Activated naive CD4-positive, alpha-beta T cell treated with anti-CD3 and anti-CD28 coated beads, Interleukin-2, amount 50 U/mL, for 24 hours (primary cell): Measurements from ENCODE around the gene R3HDM2.

Source experiments
- H3K27ac Mint-ChIP-seq: one replicate; pipeline ENCODE4 v1.8.0; 2021; ENCODE audit warnings: mild to moderate bottlenecking, mixed read lengths
- H3K27me3 Mint-ChIP-seq: one replicate; pipeline ENCODE4 v1.8.0; 2021; ENCODE audit warnings: mixed read lengths
- H3K36me3 Mint-ChIP-seq: one replicate; pipeline ENCODE4 v1.8.0; 2021; ENCODE audit warnings: mixed read lengths
- H3K4me1 Mint-ChIP-seq: one replicate; pipeline ENCODE4 v1.8.0; 2021; ENCODE audit warnings: mixed read lengths
- H3K4me3 Mint-ChIP-seq: one replicate; pipeline ENCODE4 v1.8.0; 2021; ENCODE audit warnings: mild to moderate bottlenecking, mixed read lengths
- H3K9me3 Mint-ChIP-seq: one replicate; pipeline ENCODE4 v1.8.0; 2021; ENCODE audit warnings: mixed read lengths

The R3HDM2 gene

DNA sequence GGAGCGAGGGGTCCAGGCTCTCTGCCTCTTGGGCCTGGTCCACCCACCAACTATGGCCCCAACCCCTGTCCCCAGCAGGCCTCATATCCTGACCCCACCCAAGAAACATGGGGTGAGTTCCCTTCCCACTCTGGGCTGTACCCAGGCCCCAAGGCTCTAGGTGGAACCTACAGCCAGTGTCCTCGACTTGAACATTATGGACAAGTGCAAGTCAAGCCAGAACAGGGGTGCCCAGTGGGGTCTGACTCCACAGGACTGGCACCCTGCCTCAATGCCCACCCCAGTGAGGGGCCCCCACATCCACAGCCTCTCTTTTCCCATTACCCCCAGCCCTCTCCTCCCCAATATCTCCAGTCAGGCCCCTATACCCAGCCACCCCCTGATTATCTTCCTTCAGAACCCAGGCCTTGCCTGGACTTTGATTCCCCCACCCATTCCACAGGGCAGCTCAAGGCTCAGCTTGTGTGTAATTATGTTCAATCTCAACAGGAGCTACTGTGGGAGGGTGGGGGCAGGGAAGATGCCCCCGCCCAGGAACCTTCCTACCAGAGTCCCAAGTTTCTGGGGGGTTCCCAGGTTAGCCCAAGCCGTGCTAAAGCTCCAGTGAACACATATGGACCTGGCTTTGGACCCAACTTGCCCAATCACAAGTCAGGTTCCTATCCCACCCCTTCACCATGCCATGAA, 40.3 kb upstream of the R3HDM2 start:
- Mint-ChIP-seq H3K36me3 (peaks cover 20% of the 10 kb centered on the region), H3K27me3 (no peaks in the 10 kb centered on the region), H3K4me3 (no peak overlapping the region), H3K4me1 (peaks cover 50% of the 10 kb centered on the region), H3K9me3 (no peaks in the 10 kb centered on the region), H3K27ac (peak overlapping the region; percentile 30)

DNA sequence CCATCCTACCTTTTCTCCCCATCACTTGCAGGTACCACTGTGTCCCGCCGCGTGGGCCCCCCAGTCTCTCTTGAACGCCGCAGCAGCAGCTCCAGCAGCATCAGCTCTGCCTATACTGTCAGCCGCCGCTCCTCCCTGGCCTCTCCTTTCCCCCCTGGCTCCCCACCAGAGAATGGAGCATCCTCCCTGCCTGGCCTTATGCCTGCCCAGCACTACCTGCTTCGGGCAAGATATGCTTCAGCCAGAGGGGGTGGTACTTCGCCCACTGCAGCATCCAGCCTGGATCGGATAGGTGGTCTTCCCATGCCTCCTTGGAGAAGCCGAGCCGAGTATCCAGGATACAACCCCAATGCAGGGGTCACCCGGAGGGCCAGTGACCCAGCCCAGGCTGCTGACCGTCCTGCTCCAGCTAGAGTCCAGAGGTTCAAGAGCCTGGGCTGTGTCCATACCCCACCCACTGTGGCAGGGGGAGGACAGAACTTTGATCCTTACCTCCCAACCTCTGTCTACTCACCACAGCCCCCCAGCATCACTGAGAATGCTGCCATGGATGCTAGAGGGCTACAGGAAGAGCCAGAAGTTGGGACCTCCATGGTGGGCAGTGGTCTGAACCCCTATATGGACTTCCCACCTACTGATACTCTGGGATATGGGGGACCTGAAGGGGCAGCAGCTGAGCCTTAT, 39.6 kb upstream of the R3HDM2 start:
- H3K4me1 Mint-ChIP-seq: peaks cover 56% of the 10 kb centered on the region
- H3K4me3 Mint-ChIP-seq: no peak overlapping the region
- no peaks in the 10 kb centered on the region for H3K27me3 Mint-ChIP-seq
- peaks cover 20% of the 10 kb centered on the region for H3K36me3 Mint-ChIP-seq
- H3K27ac Mint-ChIP-seq: no peak overlapping the region
- H3K9me3 Mint-ChIP-seq: no peaks in the 10 kb centered on the region

- Mint-ChIP-seq H3K36me3 (peaks cover 17% of the 10 kb centered on the region), H3K4me3 (no peak overlapping the region), H3K27ac (no peak overlapping the region), H3K27me3 (no peaks in the 10 kb centered on the region), H3K4me1 (peaks cover 55% of the 10 kb centered on the region), H3K9me3 (no peaks in the 10 kb centered on the region)
These were observed 38.7 kb upstream of the R3HDM2 start for GRCh38 chr12:57469296-57470164.

- Mint-ChIP-seq H3K9me3 (no peaks in the 10 kb centered on the region), H3K4me1 (peaks cover 43% of the 10 kb centered on the region), H3K36me3 (peaks cover 10% of the 10 kb centered on the region), H3K4me3 (no peak overlapping the region), H3K27ac (peak overlapping the region; percentile 41), H3K27me3 (no peaks in the 10 kb centered on the region)
These were observed 37.1 kb upstream of the R3HDM2 start for GRCh38 chr12:57467915-57468314.

DNA sequence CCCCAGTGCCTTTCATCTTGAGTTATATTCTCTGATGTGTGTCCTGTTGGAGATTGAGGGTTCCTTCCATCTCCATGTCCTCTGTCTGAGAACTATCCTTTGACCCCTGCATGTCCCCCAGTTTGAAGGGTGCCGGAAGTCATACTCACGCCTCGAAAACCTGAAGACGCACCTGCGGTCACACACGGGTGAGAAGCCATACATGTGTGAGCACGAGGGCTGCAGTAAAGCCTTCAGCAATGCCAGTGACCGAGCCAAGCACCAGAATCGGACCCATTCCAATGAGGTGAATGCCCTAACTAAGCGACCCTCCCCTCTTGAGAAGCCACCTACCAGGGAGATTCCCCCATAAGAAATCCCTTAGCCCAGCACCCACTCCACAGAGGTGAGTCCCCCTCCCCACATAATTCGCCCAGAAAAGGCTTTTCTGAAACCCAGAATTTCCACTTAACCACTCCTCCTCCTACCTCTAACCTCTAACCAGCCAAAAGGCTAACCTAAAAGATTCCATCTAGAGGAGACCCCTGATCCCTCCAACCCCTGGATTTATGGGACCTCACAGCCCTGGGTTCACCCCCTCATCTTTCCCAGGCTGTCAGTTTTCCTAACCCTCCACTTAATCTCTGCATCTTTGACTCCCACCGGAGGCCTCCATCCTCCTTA, 36.5 kb upstream of the R3HDM2 start:
- Mint-ChIP-seq H3K4me1 (peaks cover 43% of the 10 kb centered on the region), H3K9me3 (no peaks in the 10 kb centered on the region), H3K36me3 (peaks cover 10% of the 10 kb centered on the region), H3K27ac (peak overlapping the region; percentile 19), H3K4me3 (no peak overlapping the region), H3K27me3 (no peaks in the 10 kb centered on the region)

DNA sequence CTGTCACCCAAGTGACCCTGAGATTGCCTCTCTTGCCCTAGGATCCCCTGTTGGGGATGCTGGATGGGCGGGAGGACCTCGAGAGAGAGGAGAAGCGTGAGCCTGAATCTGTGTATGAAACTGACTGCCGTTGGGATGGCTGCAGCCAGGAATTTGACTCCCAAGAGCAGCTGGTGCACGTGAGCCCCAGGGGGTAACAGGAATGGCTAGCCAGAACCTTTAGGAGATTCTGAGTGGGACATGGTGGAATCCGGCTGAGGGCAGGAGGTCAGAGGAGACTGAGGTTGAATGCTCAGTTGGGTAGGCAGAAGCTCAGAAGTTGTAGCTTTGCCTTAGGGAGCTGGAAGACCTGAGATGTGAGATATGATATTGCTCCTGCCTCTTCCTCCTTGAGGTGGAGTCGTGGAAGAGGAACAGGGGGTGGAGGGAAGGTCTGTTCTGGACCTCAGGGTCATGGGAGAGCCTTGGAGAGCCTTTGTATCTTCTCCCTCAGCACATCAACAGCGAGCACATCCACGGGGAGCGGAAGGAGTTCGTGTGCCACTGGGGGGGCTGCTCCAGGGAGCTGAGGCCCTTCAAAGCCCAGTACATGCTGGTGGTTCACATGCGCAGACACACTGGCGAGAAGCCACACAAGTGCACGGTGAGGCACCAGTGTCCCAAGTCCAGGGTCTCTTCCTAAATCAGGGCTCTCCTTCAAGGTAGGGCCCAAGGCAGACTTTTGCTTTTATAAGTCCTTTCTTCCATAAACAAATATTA, 35.1 kb upstream of the R3HDM2 start:
- H3K9me3 Mint-ChIP-seq: no peaks in the 10 kb centered on the region
- H3K27me3 Mint-ChIP-seq: no peaks in the 10 kb centered on the region
- peak overlapping the region; percentile 53 for H3K27ac Mint-ChIP-seq
- H3K36me3 Mint-ChIP-seq: peaks cover 7% of the 10 kb centered on the region
- peaks cover 41% of the 10 kb centered on the region for H3K4me1 Mint-ChIP-seq
- H3K4me3 Mint-ChIP-seq: no peak overlapping the region

- H3K4me3 Mint-ChIP-seq: no peak overlapping the region
- H3K4me1 Mint-ChIP-seq: peaks cover 45% of the 10 kb centered on the region
- H3K36me3 Mint-ChIP-seq: peaks cover 7% of the 10 kb centered on the region
- H3K9me3 Mint-ChIP-seq: no peaks in the 10 kb centered on the region
- H3K27ac Mint-ChIP-seq: peak overlapping the region; percentile 53
- peaks cover 2% of the 10 kb centered on the region for H3K27me3 Mint-ChIP-seq
These were observed 34.3 kb upstream of the R3HDM2 start for GRCh38 chr12:57465030-57465746.

DNA sequence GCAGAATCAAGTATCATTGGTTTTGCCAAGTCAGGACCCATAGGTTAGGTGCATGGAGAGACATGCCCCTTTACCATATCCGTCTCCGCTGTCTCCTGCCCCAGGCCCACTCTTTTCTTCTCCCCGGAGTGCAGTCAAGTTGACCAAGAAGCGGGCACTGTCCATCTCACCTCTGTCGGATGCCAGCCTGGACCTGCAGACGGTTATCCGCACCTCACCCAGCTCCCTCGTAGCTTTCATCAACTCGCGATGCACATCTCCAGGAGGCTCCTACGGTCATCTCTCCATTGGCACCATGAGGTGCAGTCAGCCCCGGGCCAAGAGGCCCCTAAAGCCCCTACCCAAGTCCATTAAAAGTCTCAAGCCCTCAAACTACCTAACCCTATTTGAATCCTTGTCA, 33.7 kb upstream of the R3HDM2 start:
- Mint-ChIP-seq H3K4me3 (no peak overlapping the region), H3K4me1 (peaks cover 46% of the 10 kb centered on the region), H3K27me3 (peaks cover 2% of the 10 kb centered on the region), H3K36me3 (peaks cover 7% of the 10 kb centered on the region), H3K27ac (no peak overlapping the region), H3K9me3 (no peaks in the 10 kb centered on the region)

- no peaks in the 10 kb centered on the region for H3K9me3 Mint-ChIP-seq
- H3K4me3 Mint-ChIP-seq: peak overlapping the region; percentile 97
- H3K27ac Mint-ChIP-seq: no peak overlapping the region
- peaks cover 3% of the 10 kb centered on the region for H3K36me3 Mint-ChIP-seq
- peaks cover 2% of the 10 kb centered on the region for H3K27me3 Mint-ChIP-seq
- H3K4me1 Mint-ChIP-seq: peaks cover 51% of the 10 kb centered on the region
These were observed 32.0 kb upstream of the R3HDM2 start for GRCh38 chr12:57462912-57463253.

- peaks cover 2% of the 10 kb centered on the region for H3K27me3 Mint-ChIP-seq
- H3K36me3 Mint-ChIP-seq: peaks cover 3% of the 10 kb centered on the region
- H3K4me1 Mint-ChIP-seq: peaks cover 51% of the 10 kb centered on the region
- H3K27ac Mint-ChIP-seq: peak overlapping the region; percentile 56
- H3K4me3 Mint-ChIP-seq: peak overlapping the region; percentile 97
- no peaks in the 10 kb centered on the region for H3K9me3 Mint-ChIP-seq
These were observed 31.5 kb upstream of the R3HDM2 start for GRCh38 chr12:57462251-57462911.

DNA sequence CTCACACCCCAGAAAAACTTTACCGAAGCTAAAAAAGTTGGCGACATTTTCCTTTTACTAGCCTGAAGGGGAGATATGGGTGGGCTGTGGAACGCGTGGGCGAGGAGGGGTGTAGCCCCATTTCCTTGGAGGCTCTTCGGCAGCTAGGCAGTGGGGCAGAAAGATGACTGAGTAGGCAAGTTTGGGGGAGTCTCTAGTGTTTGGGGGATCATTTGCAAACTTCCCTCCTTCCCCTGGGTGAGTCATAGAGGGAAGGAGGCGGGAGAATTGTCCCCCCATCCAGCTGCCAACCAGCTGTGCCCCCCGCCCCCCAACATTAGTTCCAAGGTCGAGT, 31.0 kb upstream of the R3HDM2 start:
- H3K36me3 Mint-ChIP-seq: no peaks in the 10 kb centered on the region
- no peaks in the 10 kb centered on the region for H3K9me3 Mint-ChIP-seq
- H3K4me1 Mint-ChIP-seq: peaks cover 51% of the 10 kb centered on the region
- H3K4me3 Mint-ChIP-seq: peak overlapping the region; percentile 97
- no peak overlapping the region for H3K27ac Mint-ChIP-seq
- H3K27me3 Mint-ChIP-seq: peaks cover 2% of the 10 kb centered on the region

DNA sequence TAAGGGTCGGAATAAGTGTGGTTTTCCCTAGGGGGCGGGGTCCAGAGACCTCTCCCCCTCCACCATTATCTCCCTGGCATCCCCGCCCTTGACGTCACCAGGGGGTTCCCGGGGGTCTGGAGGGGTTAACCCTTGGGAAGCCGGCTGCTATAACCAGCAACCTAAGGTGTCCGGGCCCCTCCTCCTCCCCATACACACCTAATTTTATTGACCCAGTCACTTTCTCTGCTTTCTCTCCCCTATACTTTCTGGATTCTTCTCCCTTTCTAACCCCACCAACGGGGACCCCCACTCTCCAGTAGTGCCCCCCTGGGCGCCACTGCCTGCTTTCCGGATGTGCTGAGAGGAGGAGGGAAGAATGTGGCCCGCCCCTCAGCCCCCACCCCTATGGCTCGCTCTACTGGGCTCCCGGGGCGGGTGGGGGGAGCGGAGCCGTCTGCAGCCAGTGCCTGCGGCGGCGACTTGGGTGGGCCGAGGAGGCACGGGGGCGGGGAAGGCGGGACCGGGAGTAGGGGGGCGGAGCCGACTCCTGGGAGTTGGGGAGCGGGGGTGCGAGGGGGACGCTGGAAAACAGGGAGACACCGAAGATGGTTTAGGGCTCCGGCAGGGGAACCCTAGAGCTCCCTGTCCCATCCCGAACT, 30.6 kb upstream of the R3HDM2 start:
- H3K27ac Mint-ChIP-seq: no peak overlapping the region
- H3K27me3 Mint-ChIP-seq: peaks cover 2% of the 10 kb centered on the region
- H3K4me1 Mint-ChIP-seq: peaks cover 51% of the 10 kb centered on the region
- peak overlapping the region; percentile 97 for H3K4me3 Mint-ChIP-seq
- H3K9me3 Mint-ChIP-seq: no peaks in the 10 kb centered on the region
- no peaks in the 10 kb centered on the region for H3K36me3 Mint-ChIP-seq

- no peak overlapping the region for H3K27ac Mint-ChIP-seq
- H3K4me1 Mint-ChIP-seq: peaks cover 54% of the 10 kb centered on the region
- H3K9me3 Mint-ChIP-seq: no peaks in the 10 kb centered on the region
- no peaks in the 10 kb centered on the region for H3K36me3 Mint-ChIP-seq
- peak overlapping the region; percentile 97 for H3K4me3 Mint-ChIP-seq
- peaks cover 2% of the 10 kb centered on the region for H3K27me3 Mint-ChIP-seq
These were observed 30.0 kb upstream of the R3HDM2 start for GRCh38 chr12:57460841-57461275.

- peaks cover 53% of the 10 kb centered on the region for H3K4me1 Mint-ChIP-seq
- peaks cover 2% of the 10 kb centered on the region for H3K27me3 Mint-ChIP-seq
- H3K9me3 Mint-ChIP-seq: no peaks in the 10 kb centered on the region
- no peaks in the 10 kb centered on the region for H3K36me3 Mint-ChIP-seq
- H3K4me3 Mint-ChIP-seq: peak overlapping the region; percentile 89
- H3K27ac Mint-ChIP-seq: no peak overlapping the region
These were observed 29.6 kb upstream of the R3HDM2 start for GRCh38 chr12:57460468-57460784.
